Tibial nerve (tissue), 4 donors: Measurements from ENCODE around the gene ARID4B. TPM values are rescaled to one million over a fixed set of nuclear protein-coding genes. Genes with fewer than 3 reads are reported as not detected.

Experiments
- DNase-seq, 2 donors: peaks; one replicate each; pipeline ENCODE4 v3.0.0-alpha.2; 2019; ENCODE audit warnings: low spot score in 2 of 2
- H3K27ac ChIP-seq, 4 donors: fragments of 200-600 bp; sonication (generic) in 3 of 4; one replicate each; pipeline ENCODE4 v1.5.1; 2017 to 2019; ENCODE audit warnings: mild to moderate bottlenecking in 1 of 4
- H3K27me3 ChIP-seq, 2 donors: fragments of 200-600 bp; sonication (generic) in 1 of 2; one replicate each; pipeline versions ENCODE4 v1.5.1 to v1.6.0; 2017 to 2019
- H3K36me3 ChIP-seq, 3 donors: fragments of 200-600 bp; sonication (generic); one replicate each; pipeline ENCODE4 v1.5.1; 2018 to 2019
- H3K4me1 ChIP-seq, 4 donors: fragments of 200-600 bp; sonication (generic) in 3 of 4; one replicate each; pipeline ENCODE4 v1.5.1; 2017 to 2019
- H3K4me3 ChIP-seq, 4 donors: fragments of 200-600 bp; sonication (generic) in 3 of 4; one replicate each; pipeline ENCODE4 v1.5.1; 2017 to 2019; ENCODE audit warnings: mild to moderate bottlenecking in 1 of 4, moderate library complexity in 1 of 4
- H3K9me3 ChIP-seq, 4 donors: fragments of 200-600 bp; sonication (generic) in 3 of 4; one replicate each; pipeline ENCODE4 v1.5.1; 2017 to 2019
- EP300 ChIP-seq, 2 donors: sonication (generic); formaldehyde crosslinking; IDR thresholded peaks; one replicate each; pipeline ENCODE4 v1.6.1; 2017; ENCODE audit warnings: antibody characterized with exemption in 2 of 2, mild to moderate bottlenecking in 1 of 2
- POLR2A ChIP-seq, 2 donors: fragments of 450-650 bp; IDR thresholded peaks; one replicate each; pipeline ENCODE4 v1.6.1; 2017; ENCODE audit warnings: antibody characterized with exemption in 2 of 2, mild to moderate bottlenecking in 2 of 2, moderate library complexity in 2 of 2
- WGBS, 2 donors: methylation state at CpG; one replicate each; pipeline ENCODE4 v1.1.5; 2018; 5-methylcytosine and 5-hydroxymethylcytosine counted together
- total RNA-seq, 4 donors: library from RNA; depleted of rRNA; stranded (reverse); fragments of >200 nt; gene quantifications; one replicate each; pipeline ENCODE4 v1.1.0, GENCODE V29; 2016
- TF ChIP-seq, protein P1 (sequence below), 5 experiments: fragments of 200-600 bp in 3 of 5; fragments of 450-650 bp in 2 of 5; sonication (generic) in 3 of 5; IDR thresholded peaks; one replicate each; pipeline ENCODE4 v1.5.1; 2016 to 2019; ENCODE audit warnings: antibody characterized with exemption in 5 of 5, mild to moderate bottlenecking in 3 of 5, moderate library complexity in 2 of 5

Gene ARID4B
- total RNA-seq, 4 donors from 2014 or later: 41.6 to 58.8 (median 46.8) TPM

GRCh38 chr1:235292790-235293189, 35.2 kb downstream of the ARID4B start:
- Histone ChIP-seq H3K27me3 (no peaks in the 10 kb centered on the region), H3K4me1 (peaks cover 0 to 46% (median 8%) of the 10 kb centered on the region in 4 donors), H3K4me3 (no peak overlapping the region), H3K36me3 (no peaks in the 10 kb centered on the region), H3K27ac (no peak overlapping the region), H3K9me3 (no peaks in the 10 kb centered on the region)
- TF ChIP-seq, protein P1, sequence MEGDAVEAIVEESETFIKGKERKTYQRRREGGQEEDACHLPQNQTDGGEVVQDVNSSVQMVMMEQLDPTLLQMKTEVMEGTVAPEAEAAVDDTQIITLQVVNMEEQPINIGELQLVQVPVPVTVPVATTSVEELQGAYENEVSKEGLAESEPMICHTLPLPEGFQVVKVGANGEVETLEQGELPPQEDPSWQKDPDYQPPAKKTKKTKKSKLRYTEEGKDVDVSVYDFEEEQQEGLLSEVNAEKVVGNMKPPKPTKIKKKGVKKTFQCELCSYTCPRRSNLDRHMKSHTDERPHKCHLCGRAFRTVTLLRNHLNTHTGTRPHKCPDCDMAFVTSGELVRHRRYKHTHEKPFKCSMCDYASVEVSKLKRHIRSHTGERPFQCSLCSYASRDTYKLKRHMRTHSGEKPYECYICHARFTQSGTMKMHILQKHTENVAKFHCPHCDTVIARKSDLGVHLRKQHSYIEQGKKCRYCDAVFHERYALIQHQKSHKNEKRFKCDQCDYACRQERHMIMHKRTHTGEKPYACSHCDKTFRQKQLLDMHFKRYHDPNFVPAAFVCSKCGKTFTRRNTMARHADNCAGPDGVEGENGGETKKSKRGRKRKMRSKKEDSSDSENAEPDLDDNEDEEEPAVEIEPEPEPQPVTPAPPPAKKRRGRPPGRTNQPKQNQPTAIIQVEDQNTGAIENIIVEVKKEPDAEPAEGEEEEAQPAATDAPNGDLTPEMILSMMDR (IDR thresholded peaks at IDR 0.05): no peak
- TF ChIP-seq EP300 (IDR thresholded peaks at IDR 0.05) (no peak), POLR2A (IDR thresholded peaks at IDR 0.05) (no peak)
- no peak for DNase-seq
- 93 to 94% methylated on average over 4 of the region's 4 CpGs for WGBS, 2 donors

GRCh38 chr1:235291599-235292091, 36.3 kb downstream of the ARID4B start:
- Histone ChIP-seq H3K27ac (no peak overlapping the region), H3K27me3 (no peaks in the 10 kb centered on the region), H3K4me1 (peaks cover 0 to 56% (median 8%) of the 10 kb centered on the region in 4 donors), H3K9me3 (no peaks in the 10 kb centered on the region), H3K4me3 (no peak overlapping the region), H3K36me3 (no peaks in the 10 kb centered on the region)
- 53 to 55% methylated on average over 6 of the region's 6 CpGs for WGBS, 2 donors
- no peak for TF ChIP-seq EP300 (IDR thresholded peaks at IDR 0.05)
- DNase-seq: no peak

- TF ChIP-seq EP300 (IDR thresholded peaks at IDR 0.05) (no peak), POLR2A (IDR thresholded peaks at IDR 0.05) (no peak)
- TF ChIP-seq, protein P1 (IDR thresholded peaks at IDR 0.05): no peak
- no peaks in the 10 kb centered on the region for H3K36me3 ChIP-seq
- no peaks in the 10 kb centered on the region for H3K9me3 ChIP-seq
- H3K4me1 ChIP-seq: peaks cover 0 to 61% (median 6%) of the 10 kb centered on the region in 4 donors
- no peak overlapping the region for H3K4me3 ChIP-seq
- no peak for DNase-seq
- H3K27me3 ChIP-seq: no peaks in the 10 kb centered on the region
- H3K27ac ChIP-seq: no peak overlapping the region
- 89 to 90% methylated on average over 12 of the region's 12 CpGs for WGBS, 2 donors
Measured at GRCh38 chr1:235290740-235291502, 37.1 kb downstream of the ARID4B start.

DNA sequence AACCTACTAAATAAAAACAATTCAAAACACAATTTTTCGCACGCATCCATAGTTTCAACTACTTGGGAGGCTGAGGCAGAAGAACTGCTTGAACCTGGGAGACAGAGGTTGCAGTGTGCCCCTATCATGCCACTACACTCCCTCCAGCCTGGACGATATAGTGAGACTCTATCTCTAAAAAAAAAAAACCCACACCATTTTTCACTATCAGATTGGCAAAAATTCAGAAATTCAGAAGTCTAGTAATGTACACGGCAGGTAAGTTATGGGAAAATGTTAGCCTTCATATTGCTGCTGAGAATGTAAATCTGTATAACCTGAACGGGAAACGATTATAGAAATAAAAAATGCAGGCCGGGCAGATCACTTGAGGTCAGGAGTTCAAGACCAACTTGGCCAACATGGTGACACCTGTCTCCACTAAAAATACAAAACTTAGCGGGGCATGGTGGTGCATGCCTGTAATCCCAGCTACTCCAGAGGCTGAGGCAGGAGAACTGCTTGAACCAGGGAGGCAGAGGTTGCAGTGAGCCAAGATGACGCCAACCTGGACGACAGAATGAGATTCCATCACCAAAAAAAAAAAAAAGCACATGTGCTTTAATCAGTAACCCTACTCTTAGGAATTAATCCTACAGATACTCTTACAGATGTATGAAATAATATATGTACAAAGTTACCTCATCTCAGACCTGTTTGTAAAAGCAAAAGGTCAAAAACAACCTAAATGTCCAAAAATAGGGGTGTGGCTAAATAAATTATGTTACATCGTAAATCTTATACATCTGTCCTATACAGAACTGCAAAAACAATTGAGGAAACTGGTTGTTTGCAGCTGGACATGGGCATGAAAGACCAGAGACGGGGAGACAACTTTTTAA, 37.9 kb downstream of the ARID4B start:
- no peak overlapping the region for H3K27ac ChIP-seq
- peaks cover 0 to 70% (median 6%) of the 10 kb centered on the region in 4 donors for H3K4me1 ChIP-seq
- H3K4me3 ChIP-seq: no peak overlapping the region
- TF ChIP-seq EP300 (IDR thresholded peaks at IDR 0.05) (no peak), POLR2A (IDR thresholded peaks at IDR 0.05) (no peak)
- TF ChIP-seq, protein P1 (IDR thresholded peaks at IDR 0.05): no peak
- WGBS, 2 donors: 90 to 91% methylated on average over 12 of the region's 12 CpGs
- no peaks in the 10 kb centered on the region for H3K36me3 ChIP-seq
- no peaks in the 10 kb centered on the region for H3K9me3 ChIP-seq
- no peak for DNase-seq
- H3K27me3 ChIP-seq: no peaks in the 10 kb centered on the region

DNA sequence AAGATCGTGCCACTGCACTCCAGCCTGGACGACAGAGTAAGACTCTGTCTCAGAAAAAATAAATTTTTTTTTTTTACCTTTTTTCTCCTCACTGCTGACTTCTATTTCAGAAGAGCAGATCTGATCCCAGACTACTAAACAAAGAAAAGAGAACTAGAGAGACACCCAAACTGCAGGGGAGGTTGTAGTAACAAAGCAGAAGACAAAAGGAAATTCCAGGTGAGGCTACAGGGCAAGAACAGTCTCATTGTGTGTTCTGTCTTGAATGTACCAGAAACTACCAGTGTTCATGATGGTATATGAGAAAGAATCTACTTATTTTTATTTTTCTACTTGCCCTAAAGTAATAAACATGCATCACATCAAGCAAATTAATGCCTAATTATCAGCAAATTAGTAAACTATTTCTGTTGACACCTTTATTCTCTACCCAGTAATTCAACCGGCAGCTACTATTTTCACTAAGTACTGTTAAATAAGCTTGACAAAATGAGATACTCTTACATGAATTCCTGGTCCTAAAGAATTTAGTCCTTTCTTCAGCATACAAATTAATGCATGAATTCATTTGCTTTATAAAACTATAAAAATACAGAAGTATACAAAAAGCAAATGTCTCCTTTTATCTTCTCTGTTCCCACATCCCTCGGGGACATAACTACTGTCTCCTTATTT, 40.6 kb downstream of the ARID4B start:
- Histone ChIP-seq H3K4me1 (peaks cover 0 to 68% (median 5%) of the 10 kb centered on the region in 4 donors), H3K27me3 (no peaks in the 10 kb centered on the region), H3K4me3 (no peak overlapping the region), H3K9me3 (no peaks in the 10 kb centered on the region), H3K36me3 (no peaks in the 10 kb centered on the region), H3K27ac (no peak overlapping the region)
- no peak for DNase-seq
- 80 to 89% methylated on average over 4 of the region's 4 CpGs for WGBS, 2 donors
- no peak for TF ChIP-seq EP300 (IDR thresholded peaks at IDR 0.05)
- TF ChIP-seq, protein P1 (IDR thresholded peaks at IDR 0.05): no peak
